OCI-LY3 (cell line): Measurements from ENCODE around the gene FYB1.

Experiments used
- CTCF ChIP-seq: fragments of 200-600, 300-600 bp; sonication (generic); IDR thresholded peaks from 2 replicates; pipeline ENCODE4 v1.5.1; 2014; ENCODE audit warnings: antibody characterized with exemption, low read length, low read depth
- EZH2phosphoT487 ChIP-seq: fragments of 200-600 bp; shearing (Covaris generic); IDR thresholded peaks from 2 replicates; pipeline ENCODE4 v1.6.1; 2018; ENCODE audit warnings: antibody characterized with exemption, mixed run types, low read depth

DNA sequence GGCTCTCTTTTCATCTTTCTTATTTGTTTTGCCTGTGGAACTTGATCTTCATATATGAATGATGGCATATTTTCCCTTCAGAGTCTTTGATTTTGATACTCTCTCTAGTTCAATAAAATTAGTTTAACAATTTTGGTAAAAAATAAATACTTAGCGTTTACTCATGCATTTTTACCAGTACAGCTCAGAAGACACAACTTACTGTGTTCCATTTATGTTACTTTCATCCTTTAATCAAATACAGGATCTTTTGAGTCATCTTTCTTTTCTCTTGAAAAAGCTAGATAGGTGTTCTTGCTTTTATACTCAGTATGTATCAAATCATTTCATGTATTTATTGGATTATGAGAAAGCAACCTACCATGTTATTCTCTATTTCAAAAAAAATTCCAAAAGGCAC, 98.0 kb downstream of the FYB1 start:
- TF ChIP-seq CTCF (no peak), EZH2phosphoT487 (no peak)
